HepG2 (cell line): ENCODE results near the gene ST14. TPM values are rescaled to one million over a fixed set of nuclear protein-coding genes. Genes with fewer than 3 reads are reported as not detected.
A peak's percentile ranks its signal among the peaks of the same experiment; 100 is the strongest.

Experiments used
- CBX5 ChIP-seq: sonication (generic); formaldehyde crosslinking; IDR thresholded peaks from 2 replicates; pipeline ENCODE4 v1.4.0; 2020; ENCODE audit warnings: missing genetic modification reagents, borderline replicate concordance
- CEBPB ChIP-seq: IDR thresholded peaks from 2 replicates; pipeline ENCODE4 v1.6.1; 2011; ENCODE audit warnings: low read depth, low read length, improper control_type of control experiment, borderline replicate concordance
- IRX3 ChIP-seq: sonication (generic); formaldehyde crosslinking; IDR thresholded peaks from 2 replicates; pipeline ENCODE4 v1.8.1; 2023; ENCODE audit warnings: mild to moderate bottlenecking, low read depth, missing genetic modification reagents, borderline replicate concordance
- MEF2D ChIP-seq: sonication (generic); formaldehyde crosslinking; IDR thresholded peaks from 2 replicates; pipeline ENCODE4 v1.5.1; 2020; ENCODE audit warnings: mild to moderate bottlenecking, missing genetic modification reagents
- MIER3 ChIP-seq: IDR thresholded peaks from 2 replicates; pipeline ENCODE4 v1.6.1; 2016; ENCODE audit warnings: missing compliant biosample characterization, borderline replicate concordance
- RBFOX2 ChIP-seq: fragments of 200-400 bp; formaldehyde crosslinking; IDR thresholded peaks from 2 replicates; pipeline ENCODE4 v1.6.1; 2017; ENCODE audit warnings: low read depth, mild to moderate bottlenecking, low read length
- SMAD3 ChIP-seq: sonication (generic); formaldehyde crosslinking; IDR thresholded peaks from 2 replicates; pipeline ENCODE4 v1.4.0; 2020; ENCODE audit warnings: missing genetic modification reagents
- ZNF546 ChIP-seq: sonication (generic); formaldehyde crosslinking; conservative IDR thresholded peaks from 2 replicates; pipeline ENCODE4 v1.8.1; 2023; ENCODE audit warnings: mild to moderate bottlenecking, missing genetic modification reagents
- ZNF747 ChIP-seq: sonication (generic); formaldehyde crosslinking; IDR thresholded peaks from 2 replicates; pipeline ENCODE4 v1.8.1; 2023; ENCODE audit warnings: missing genetic modification reagents, mild to moderate bottlenecking, borderline replicate concordance
- polyA plus RNA-seq, 8 experiments: library from polyadenylated mRNA; depleted of rRNA in 3 of 8; stranded (reverse) in 7 of 8; unstranded in 1 of 8; fragments of >200 nt; fragmentation: Illumina TruSeq in 4 of 8; extraction: Trizol in 4 of 8; gene quantifications; 2 replicates each; pipeline versions ENCODE4 v1.2.1 to v1.2.3, GENCODE V29; 2011 to 2016; ENCODE audit warnings: low read depth in 4 of 8, missing spikeins in 1 of 8, mixed read lengths in 1 of 8; ENCODE audit not compliant: insufficient read depth in 1 of 8
- total RNA-seq, 5 experiments: library from RNA; depleted of rRNA; stranded (reverse); fragments of >200 nt; fragmentation: Illumina TruSeq; extraction: Trizol; gene quantifications; 2 replicates each; pipeline ENCODE4 v1.2.3, GENCODE V29; 2016; ENCODE audit warnings: low read depth in 1 of 5
- TF ChIP-seq, protein P1 (sequence below): IDR thresholded peaks from 2 replicates; pipeline ENCODE4 v1.4.0; 2020; ENCODE audit warnings: mild to moderate bottlenecking, missing genetic modification reagents
- TF ChIP-seq, protein P2 (sequence below): sonication (generic); formaldehyde crosslinking; IDR thresholded peaks from 2 replicates; pipeline ENCODE4 v1.8.1; 2023; ENCODE audit warnings: missing genetic modification reagents, mild to moderate bottlenecking, borderline replicate concordance
- TF ChIP-seq, protein P3 (sequence below): sonication (generic); formaldehyde crosslinking; IDR thresholded peaks from 2 replicates; pipeline ENCODE4 v1.8.1; 2023; ENCODE audit warnings: missing genetic modification reagents, inconsistent platforms, borderline replicate concordance
- TF ChIP-seq, protein P4 (sequence below): sonication (generic); formaldehyde crosslinking; IDR thresholded peaks from 2 replicates; pipeline ENCODE4 v1.5.1; 2020; ENCODE audit warnings: mild to moderate bottlenecking, missing genetic modification reagents, moderate library complexity
- TF ChIP-seq, protein P5 (sequence below): sonication (generic); formaldehyde crosslinking; IDR thresholded peaks from 2 replicates; pipeline ENCODE4; 2020; ENCODE audit warnings: missing genetic modification reagents, mild to moderate bottlenecking, borderline replicate concordance

The ST14 gene
- total and polyA plus RNA-seq, 2 of the 13 experiments (the other 11 are each of a cell fraction or from before 2014, with no cell fraction given): 0.88 to 1.4 TPM

DNA sequence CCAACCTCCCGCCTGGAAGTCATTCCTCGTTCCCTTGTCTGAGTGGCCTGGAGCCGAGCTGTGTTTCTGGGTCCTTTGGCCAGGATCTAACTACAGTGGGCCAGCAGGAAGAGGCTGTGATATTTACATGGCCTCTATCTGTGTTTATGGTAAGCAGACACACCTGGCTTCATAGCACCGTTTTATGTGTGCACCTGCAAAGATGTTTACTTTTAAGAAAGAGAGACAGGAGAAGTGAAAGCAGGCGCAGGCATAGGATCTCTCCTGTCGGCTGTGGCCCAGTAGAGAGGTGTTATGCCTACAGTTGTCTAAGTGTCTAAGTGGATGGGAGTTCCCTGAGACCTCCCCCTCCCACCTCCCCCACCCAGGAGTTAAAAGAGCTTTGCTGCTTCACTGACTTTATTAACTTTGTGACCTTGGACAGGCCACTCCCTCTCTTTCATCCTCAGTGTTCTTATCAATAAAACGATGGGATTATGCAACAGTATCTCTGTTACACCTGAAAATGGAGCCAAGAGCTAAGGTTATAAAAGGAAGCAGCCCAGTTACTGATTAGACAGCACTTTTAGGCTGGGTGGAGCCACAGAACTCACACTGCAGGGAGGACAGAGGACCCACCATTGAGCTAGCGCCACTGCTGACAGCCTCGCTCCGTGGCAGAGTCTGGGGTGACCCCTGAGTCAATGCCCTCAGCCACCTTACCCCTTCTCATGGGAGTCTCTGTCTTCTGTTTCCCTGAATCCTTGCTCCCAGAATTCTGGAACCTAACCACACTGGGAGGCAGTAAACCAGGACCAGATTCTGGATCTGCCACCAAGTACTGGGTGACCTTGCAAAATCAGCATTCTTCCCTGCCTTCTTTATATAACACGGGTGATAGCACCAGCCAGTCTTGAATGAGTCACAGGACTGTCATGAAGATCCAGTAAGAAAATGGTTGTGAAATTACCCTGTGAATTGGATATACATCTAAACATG is 22.0 kb downstream of the ST14 start (continued):
- TF ChIP-seq, protein P1, sequence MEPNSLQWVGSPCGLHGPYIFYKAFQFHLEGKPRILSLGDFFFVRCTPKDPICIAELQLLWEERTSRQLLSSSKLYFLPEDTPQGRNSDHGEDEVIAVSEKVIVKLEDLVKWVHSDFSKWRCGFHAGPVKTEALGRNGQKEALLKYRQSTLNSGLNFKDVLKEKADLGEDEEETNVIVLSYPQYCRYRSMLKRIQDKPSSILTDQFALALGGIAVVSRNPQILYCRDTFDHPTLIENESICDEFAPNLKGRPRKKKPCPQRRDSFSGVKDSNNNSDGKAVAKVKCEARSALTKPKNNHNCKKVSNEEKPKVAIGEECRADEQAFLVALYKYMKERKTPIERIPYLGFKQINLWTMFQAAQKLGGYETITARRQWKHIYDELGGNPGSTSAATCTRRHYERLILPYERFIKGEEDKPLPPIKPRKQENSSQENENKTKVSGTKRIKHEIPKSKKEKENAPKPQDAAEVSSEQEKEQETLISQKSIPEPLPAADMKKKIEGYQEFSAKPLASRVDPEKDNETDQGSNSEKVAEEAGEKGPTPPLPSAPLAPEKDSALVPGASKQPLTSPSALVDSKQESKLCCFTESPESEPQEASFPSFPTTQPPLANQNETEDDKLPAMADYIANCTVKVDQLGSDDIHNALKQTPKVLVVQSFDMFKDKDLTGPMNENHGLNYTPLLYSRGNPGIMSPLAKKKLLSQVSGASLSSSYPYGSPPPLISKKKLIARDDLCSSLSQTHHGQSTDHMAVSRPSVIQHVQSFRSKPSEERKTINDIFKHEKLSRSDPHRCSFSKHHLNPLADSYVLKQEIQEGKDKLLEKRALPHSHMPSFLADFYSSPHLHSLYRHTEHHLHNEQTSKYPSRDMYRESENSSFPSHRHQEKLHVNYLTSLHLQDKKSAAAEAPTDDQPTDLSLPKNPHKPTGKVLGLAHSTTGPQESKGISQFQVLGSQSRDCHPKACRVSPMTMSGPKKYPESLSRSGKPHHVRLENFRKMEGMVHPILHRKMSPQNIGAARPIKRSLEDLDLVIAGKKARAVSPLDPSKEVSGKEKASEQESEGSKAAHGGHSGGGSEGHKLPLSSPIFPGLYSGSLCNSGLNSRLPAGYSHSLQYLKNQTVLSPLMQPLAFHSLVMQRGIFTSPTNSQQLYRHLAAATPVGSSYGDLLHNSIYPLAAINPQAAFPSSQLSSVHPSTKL (CRISPR knock-in tag): peak; percentile 88
- TF ChIP-seq CBX5 (CRISPR knock-in tag) (no peak; the same call in 1 of the 2 replicates), SMAD3 (0 out of 2 replicates have a peak, but pooled peaks have one; percentile 45), MEF2D (CRISPR knock-in tag) (peak; percentile 94), RBFOX2 (peak; percentile 60; the same call in 1 of the 2 replicates), ZNF747 (CRISPR knock-in tag) (no peak), IRX3 (CRISPR knock-in tag) (no peak), CEBPB (peak; percentile 94), MIER3 (CRISPR knock-in tag) (peak; percentile 60; the same call in 1 of the 2 replicates), ZNF546 (CRISPR knock-in tag) (no peak)
- TF ChIP-seq, protein P2, sequence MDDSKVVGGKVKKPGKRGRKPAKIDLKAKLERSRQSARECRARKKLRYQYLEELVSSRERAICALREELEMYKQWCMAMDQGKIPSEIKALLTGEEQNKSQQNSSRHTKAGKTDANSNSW (CRISPR knock-in tag): no peak
- TF ChIP-seq, protein P3, sequence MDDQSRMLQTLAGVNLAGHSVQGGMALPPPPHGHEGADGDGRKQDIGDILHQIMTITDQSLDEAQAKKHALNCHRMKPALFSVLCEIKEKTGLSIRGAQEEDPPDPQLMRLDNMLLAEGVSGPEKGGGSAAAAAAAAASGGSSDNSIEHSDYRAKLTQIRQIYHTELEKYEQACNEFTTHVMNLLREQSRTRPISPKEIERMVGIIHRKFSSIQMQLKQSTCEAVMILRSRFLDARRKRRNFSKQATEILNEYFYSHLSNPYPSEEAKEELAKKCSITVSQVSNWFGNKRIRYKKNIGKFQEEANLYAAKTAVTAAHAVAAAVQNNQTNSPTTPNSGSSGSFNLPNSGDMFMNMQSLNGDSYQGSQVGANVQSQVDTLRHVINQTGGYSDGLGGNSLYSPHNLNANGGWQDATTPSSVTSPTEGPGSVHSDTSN: no peak
- TF ChIP-seq, protein P4, sequence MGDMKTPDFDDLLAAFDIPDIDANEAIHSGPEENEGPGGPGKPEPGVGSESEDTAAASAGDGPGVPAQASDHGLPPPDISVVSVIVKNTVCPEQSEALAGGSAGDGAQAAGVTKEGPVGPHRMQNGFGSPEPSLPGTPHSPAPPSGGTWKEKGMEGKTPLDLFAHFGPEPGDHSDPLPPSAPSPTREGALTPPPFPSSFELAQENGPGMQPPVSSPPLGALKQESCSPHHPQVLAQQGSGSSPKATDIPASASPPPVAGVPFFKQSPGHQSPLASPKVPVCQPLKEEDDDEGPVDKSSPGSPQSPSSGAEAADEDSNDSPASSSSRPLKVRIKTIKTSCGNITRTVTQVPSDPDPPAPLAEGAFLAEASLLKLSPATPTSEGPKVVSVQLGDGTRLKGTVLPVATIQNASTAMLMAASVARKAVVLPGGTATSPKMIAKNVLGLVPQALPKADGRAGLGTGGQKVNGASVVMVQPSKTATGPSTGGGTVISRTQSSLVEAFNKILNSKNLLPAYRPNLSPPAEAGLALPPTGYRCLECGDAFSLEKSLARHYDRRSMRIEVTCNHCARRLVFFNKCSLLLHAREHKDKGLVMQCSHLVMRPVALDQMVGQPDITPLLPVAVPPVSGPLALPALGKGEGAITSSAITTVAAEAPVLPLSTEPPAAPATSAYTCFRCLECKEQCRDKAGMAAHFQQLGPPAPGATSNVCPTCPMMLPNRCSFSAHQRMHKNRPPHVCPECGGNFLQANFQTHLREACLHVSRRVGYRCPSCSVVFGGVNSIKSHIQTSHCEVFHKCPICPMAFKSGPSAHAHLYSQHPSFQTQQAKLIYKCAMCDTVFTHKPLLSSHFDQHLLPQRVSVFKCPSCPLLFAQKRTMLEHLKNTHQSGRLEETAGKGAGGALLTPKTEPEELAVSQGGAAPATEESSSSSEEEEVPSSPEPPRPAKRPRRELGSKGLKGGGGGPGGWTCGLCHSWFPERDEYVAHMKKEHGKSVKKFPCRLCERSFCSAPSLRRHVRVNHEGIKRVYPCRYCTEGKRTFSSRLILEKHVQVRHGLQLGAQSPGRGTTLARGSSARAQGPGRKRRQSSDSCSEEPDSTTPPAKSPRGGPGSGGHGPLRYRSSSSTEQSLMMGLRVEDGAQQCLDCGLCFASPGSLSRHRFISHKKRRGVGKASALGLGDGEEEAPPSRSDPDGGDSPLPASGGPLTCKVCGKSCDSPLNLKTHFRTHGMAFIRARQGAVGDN (CRISPR knock-in tag): peak; percentile 70
- TF ChIP-seq, protein P5, sequence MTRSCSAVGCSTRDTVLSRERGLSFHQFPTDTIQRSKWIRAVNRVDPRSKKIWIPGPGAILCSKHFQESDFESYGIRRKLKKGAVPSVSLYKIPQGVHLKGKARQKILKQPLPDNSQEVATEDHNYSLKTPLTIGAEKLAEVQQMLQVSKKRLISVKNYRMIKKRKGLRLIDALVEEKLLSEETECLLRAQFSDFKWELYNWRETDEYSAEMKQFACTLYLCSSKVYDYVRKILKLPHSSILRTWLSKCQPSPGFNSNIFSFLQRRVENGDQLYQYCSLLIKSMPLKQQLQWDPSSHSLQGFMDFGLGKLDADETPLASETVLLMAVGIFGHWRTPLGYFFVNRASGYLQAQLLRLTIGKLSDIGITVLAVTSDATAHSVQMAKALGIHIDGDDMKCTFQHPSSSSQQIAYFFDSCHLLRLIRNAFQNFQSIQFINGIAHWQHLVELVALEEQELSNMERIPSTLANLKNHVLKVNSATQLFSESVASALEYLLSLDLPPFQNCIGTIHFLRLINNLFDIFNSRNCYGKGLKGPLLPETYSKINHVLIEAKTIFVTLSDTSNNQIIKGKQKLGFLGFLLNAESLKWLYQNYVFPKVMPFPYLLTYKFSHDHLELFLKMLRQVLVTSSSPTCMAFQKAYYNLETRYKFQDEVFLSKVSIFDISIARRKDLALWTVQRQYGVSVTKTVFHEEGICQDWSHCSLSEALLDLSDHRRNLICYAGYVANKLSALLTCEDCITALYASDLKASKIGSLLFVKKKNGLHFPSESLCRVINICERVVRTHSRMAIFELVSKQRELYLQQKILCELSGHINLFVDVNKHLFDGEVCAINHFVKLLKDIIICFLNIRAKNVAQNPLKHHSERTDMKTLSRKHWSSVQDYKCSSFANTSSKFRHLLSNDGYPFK (CRISPR knock-in tag): no peak; the same call in 1 of the 2 replicates
